ENCODE results near the gene PGAP2. TPM values are rescaled to one million over a fixed set of nuclear protein-coding genes. Genes with fewer than 3 reads are reported as not detected.
"Not testable (repeated sequence)": the region's sequence is repeated elsewhere in the genome, so short reads cannot be mapped to it uniquely, and the experiment has no call there.

Gene PGAP2
- total RNA-seq, 1 experiment from 2014 or later, result 39.5 TPM

DNA sequence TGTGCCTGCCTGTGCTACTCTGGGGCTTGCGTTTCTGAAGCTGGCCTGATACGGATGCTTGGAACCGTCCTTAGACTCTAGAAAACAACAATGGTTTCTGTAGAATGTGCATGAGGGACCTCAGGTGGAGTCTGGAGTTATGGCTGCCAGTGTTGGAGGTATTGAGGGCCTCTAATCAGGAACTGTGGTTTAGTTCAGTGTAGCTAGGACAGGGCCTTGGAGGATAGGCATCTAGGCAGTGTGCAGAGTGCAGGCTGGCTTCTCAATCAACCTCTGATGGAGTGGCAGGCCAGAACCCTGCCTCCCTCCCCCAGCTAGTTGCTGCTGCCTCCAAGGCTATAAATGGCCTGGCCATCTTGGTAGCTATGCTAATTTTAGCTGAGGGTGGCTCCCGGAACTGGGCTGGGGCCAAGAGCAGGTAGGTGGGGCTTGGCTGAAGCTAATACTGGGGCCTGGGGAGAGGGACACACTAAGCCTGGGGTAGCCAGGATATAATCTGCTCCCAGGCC, 51.1 kb downstream of the PGAP2 start:
- Histone ChIP-seq H3K27ac (no peak overlapping the region), H3K9me2 (ENCODE audit: insufficient read depth) (no peaks in the 10 kb centered on the region), H3K4me1 (replicated peaks; ENCODE audit: insufficient read depth) (peaks cover 45% of the 10 kb centered on the region), H3K4me3 (no peak overlapping the region), H3K4me2 (peak overlapping the region; percentile 93), H3F3A (ENCODE audit: insufficient read depth, low read depth) (no peaks in the 10 kb centered on the region), H2AFZ (no peak overlapping the region), H3K79me2 (ENCODE audit: low read depth) (peaks cover 77% of the 10 kb centered on the region), H3K27me3 (ENCODE audit: insufficient read depth, low read depth) (no peaks in the 10 kb centered on the region), H3K36me3 (ENCODE audit: low read depth) (no peaks in the 10 kb centered on the region), H3K9me3 (ENCODE audit: insufficient read depth, low read depth) (no peaks in the 10 kb centered on the region), H4K20me1 (ENCODE audit: insufficient read depth) (no peaks in the 10 kb centered on the region)
- CTCF ChIA-PET, result no interaction called here
- intact Hi-C loops (cut with micrococcal nuclease; ENCODE audit: unreplicated experiment), result loop anchor here (5.0 kb wide), 1 partner anchor 98 kb away; no protein-coding TSS in a partner anchor
- POLR2A ChIA-PET (ENCODE audit: unreplicated experiment), result no interaction called here
- BruUV-seq (replicated peaks), result no TSS peak
- no peak for DNase-seq
- TF ChIP-seq, protein P1, sequence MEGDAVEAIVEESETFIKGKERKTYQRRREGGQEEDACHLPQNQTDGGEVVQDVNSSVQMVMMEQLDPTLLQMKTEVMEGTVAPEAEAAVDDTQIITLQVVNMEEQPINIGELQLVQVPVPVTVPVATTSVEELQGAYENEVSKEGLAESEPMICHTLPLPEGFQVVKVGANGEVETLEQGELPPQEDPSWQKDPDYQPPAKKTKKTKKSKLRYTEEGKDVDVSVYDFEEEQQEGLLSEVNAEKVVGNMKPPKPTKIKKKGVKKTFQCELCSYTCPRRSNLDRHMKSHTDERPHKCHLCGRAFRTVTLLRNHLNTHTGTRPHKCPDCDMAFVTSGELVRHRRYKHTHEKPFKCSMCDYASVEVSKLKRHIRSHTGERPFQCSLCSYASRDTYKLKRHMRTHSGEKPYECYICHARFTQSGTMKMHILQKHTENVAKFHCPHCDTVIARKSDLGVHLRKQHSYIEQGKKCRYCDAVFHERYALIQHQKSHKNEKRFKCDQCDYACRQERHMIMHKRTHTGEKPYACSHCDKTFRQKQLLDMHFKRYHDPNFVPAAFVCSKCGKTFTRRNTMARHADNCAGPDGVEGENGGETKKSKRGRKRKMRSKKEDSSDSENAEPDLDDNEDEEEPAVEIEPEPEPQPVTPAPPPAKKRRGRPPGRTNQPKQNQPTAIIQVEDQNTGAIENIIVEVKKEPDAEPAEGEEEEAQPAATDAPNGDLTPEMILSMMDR (conservative IDR thresholded peaks at IDR 0.05), result no peak
- TF ChIP-seq EZH2 (IDR thresholded peaks at IDR 0.05; ENCODE audit: low read depth), result no peak

DNA sequence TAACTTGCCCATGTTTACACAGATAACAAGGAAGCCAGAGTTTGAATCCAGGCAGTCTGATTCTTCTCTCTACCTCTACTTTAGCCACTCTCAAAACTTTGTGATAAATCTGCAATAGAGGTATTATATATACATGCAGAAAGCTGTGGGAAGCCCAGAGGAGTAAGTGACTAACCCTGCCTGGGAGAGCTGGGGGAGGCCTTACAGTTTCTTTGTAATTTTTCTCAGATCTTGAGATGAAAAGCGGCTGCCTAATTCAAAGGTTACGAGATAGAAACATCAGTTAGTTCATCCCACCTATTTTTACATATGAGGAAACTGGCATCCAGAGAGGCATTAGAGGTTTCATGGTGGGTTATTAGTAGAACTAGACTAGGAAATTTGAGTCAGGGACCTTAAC, 52.0 kb downstream of the PGAP2 start:
- peaks cover 85% of the 10 kb centered on the region for H3K79me2 ChIP-seq (ENCODE audit: low read depth)
- CTCF ChIA-PET, result interaction anchor here (0.6 kb wide), 1 partner anchor 238 kb away, joined by 3 read pairs; no protein-coding TSS in a partner anchor
- H4K20me1 ChIP-seq (ENCODE audit: insufficient read depth), result no peaks in the 10 kb centered on the region
- no peaks in the 10 kb centered on the region for H3K27me3 ChIP-seq (ENCODE audit: insufficient read depth, low read depth)
- H3F3A ChIP-seq (ENCODE audit: insufficient read depth, low read depth), result peaks cover 1% of the 10 kb centered on the region; the same call in 1 of the 2 replicates
- H2AFZ ChIP-seq, result no peak overlapping the region
- H3K9me2 ChIP-seq (ENCODE audit: insufficient read depth), result no peaks in the 10 kb centered on the region
- H3K4me1 ChIP-seq (replicated peaks; ENCODE audit: insufficient read depth), result peaks cover 48% of the 10 kb centered on the region
- no peaks in the 10 kb centered on the region for H3K9me3 ChIP-seq (ENCODE audit: insufficient read depth, low read depth)
- POLR2A ChIA-PET (ENCODE audit: unreplicated experiment), result no interaction called here
- TF ChIP-seq EZH2 (IDR thresholded peaks at IDR 0.05; ENCODE audit: low read depth), result no peak
- TF ChIP-seq, protein P1 (conservative IDR thresholded peaks at IDR 0.05), result no peak
- no peaks in the 10 kb centered on the region for H3K36me3 ChIP-seq (ENCODE audit: low read depth)
- no TSS peak for BruUV-seq (replicated peaks)
- H3K4me2 ChIP-seq, result peak overlapping the region; percentile 53
- DNase-seq, result no peak
- no peak overlapping the region for H3K27ac ChIP-seq
- H3K4me3 ChIP-seq, result no peak overlapping the region
- intact Hi-C loops (cut with micrococcal nuclease; ENCODE audit: unreplicated experiment), result no loop called here

DNA sequence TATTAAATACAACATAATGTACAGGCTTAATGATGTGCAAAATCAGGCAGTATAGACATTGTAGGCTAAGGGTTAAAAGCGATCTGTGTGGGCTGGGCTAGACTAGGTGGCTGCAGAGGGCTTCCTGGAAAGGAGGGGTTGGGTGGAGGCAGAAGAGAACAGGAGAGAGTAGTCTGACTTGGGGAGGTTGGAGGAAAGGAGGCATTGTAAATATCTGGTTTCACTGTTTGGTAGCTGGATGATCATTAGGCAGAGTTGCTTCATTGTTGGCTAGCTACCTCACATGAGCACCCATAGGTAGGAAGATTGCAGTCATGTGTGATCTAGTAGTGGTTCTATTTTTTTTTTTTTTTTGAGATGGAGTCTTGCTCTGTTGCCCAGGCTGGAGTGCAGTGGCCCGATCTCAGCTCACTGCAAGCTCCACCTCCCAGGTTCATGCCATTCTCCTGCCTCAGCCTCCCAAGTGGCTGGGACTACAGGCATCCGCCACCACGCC, 52.6 kb downstream of the PGAP2 start:
- H3K4me1 ChIP-seq (replicated peaks; ENCODE audit: insufficient read depth), result peaks cover 54% of the 10 kb centered on the region
- H4K20me1 ChIP-seq (ENCODE audit: insufficient read depth); H3K4me3 ChIP-seq; H3K27me3 ChIP-seq (ENCODE audit: insufficient read depth, low read depth); DNase-seq; H3K27ac ChIP-seq; H3K9me3 ChIP-seq (ENCODE audit: insufficient read depth, low read depth); H2AFZ ChIP-seq; H3F3A ChIP-seq (ENCODE audit: insufficient read depth, low read depth); BruUV-seq (replicated peaks); intact Hi-C loops (cut with micrococcal nuclease; ENCODE audit: unreplicated experiment); H3K36me3 ChIP-seq (ENCODE audit: low read depth); H3K9me2 ChIP-seq (ENCODE audit: insufficient read depth): not testable (repeated sequence)
- ChIA-PET CTCF (interaction anchor here (0.6 kb wide), 2 partner anchors 99 to 237 kb away, joined by 3 to 5 read pairs; no protein-coding TSS in a partner anchor), POLR2A (ENCODE audit: unreplicated experiment) (interaction anchor here (0.6 kb wide), 1 partner anchor 51 kb away, joined by 3 read pairs; no protein-coding TSS in a partner anchor)
- peak overlapping the region; percentile 53 for H3K4me2 ChIP-seq
- peaks cover 84% of the 10 kb centered on the region for H3K79me2 ChIP-seq (ENCODE audit: low read depth)

Data from PC-9 (cell line).